Esophagus muscularis mucosa (tissue), 4 donors: ENCODE data around the gene ZBTB7B. TPM values are rescaled to one million over a fixed set of nuclear protein-coding genes. Genes with fewer than 3 reads are reported as not detected.

Source experiments
- DNase-seq: peaks from one replicate; pipeline ENCODE4 v3.0.0-alpha.2; 2017; ENCODE audit errors: extremely low spot score
- H3K27ac ChIP-seq, 4 donors: fragments of 200-600 bp; sonication (generic); replicated peaks in 1 of 4; 1 replicate in 3 of 4; 2 replicates in 1 of 4; pipeline ENCODE4 v1.5.1; 2016 to 2019; ENCODE audit warnings: mild to moderate bottlenecking in 1 of 4
- H3K27me3 ChIP-seq, 4 donors: fragments of 200-600 bp; sonication (generic); one replicate each; pipeline versions ENCODE4 v1.5.1 to v1.6.0; 2016 to 2019
- H3K36me3 ChIP-seq, 4 donors: fragments of 200-600 bp; sonication (generic); one replicate each; pipeline ENCODE4 v1.5.1; 2016 to 2019
- H3K4me1 ChIP-seq, 4 donors: fragments of 200-600 bp; sonication (generic); one replicate each; pipeline ENCODE4 v1.5.1; 2016 to 2019
- H3K4me3 ChIP-seq, 4 donors: fragments of 200-600 bp; sonication (generic); 1 replicate in 2 of 4; 2 replicates in 2 of 4; pipeline ENCODE4 v1.5.1; 2016 to 2019; ENCODE audit warnings: mild to moderate bottlenecking in 4 of 4, moderate library complexity in 1 of 4
- H3K9me3 ChIP-seq, 4 donors: fragments of 200-600 bp; sonication (generic); 1 replicate in 3 of 4; 2 replicates in 1 of 4; pipeline ENCODE4 v1.5.1; 2016 to 2019
- CTCF ChIP-seq, 3 experiments: fragments of 200-600 bp in 2 of 3; fragments of 450-650 bp in 1 of 3; sonication (generic) in 2 of 3; IDR thresholded peaks; one replicate each; pipeline ENCODE4 v1.5.1; 2017 to 2019; ENCODE audit warnings: antibody characterized with exemption in 3 of 3, mild to moderate bottlenecking in 2 of 3, moderate library complexity in 1 of 3
- EP300 ChIP-seq: sonication (generic); formaldehyde crosslinking; IDR thresholded peaks from one replicate; pipeline ENCODE4 v1.6.1; 2017; ENCODE audit warnings: antibody characterized with exemption
- POLR2A ChIP-seq: fragments of 450-650 bp; IDR thresholded peaks from one replicate; pipeline ENCODE4 v1.6.1; 2017; ENCODE audit warnings: antibody characterized with exemption, moderate library complexity, mild to moderate bottlenecking, low read depth
- POLR2AphosphoS5 ChIP-seq, 2 donors: sonication (generic); formaldehyde crosslinking; IDR thresholded peaks; one replicate each; pipeline ENCODE4 v1.6.1; 2017; ENCODE audit warnings: antibody characterized with exemption in 2 of 2
- WGBS: methylation state at CpG from one replicate; pipeline ENCODE4 v1.1.5; 2018; 5-methylcytosine and 5-hydroxymethylcytosine counted together
- intact Hi-C: fragments of 100-400 bp; cut with DNase I; formaldehyde crosslinking; loops from one replicate; pipeline ENCODE4 v1.15.1; 2023
- small RNA-seq, 3 donors: library from RNA; depleted of rRNA; stranded (forward); fragments of <200 nt; gene quantifications; one replicate each; pipeline ENCODE3, GENCODE V24; 2016
- total RNA-seq, 4 donors: library from RNA; depleted of rRNA; stranded (reverse); fragments of >200 nt; gene quantifications; one replicate each; pipeline versions ENCODE4 v1.1.0 to v1.2.1, GENCODE V29; 2016

Gene ZBTB7B
- total RNA-seq, 4 donors from 2014 or later: 50.0 to 68.9 (median 55.8) TPM

GRCh38 chr1:155064111-155064831, 61.7 kb downstream of the ZBTB7B start:
- peaks cover 37 to 46% (median 42%) of the 10 kb centered on the region in 4 donors for H3K4me1 ChIP-seq
- peaks cover 0 to 39% (median 27%) of the 10 kb centered on the region in 4 donors for H3K36me3 ChIP-seq
- peak overlapping the region; percentile 69 to 84 (median 80) for H3K27ac ChIP-seq
- intact Hi-C loops: loop anchor here (5.0 kb wide), 1 partner anchor 102 kb away; the partner anchor contains the start of gene PYGO2
- no peak for DNase-seq
- TF ChIP-seq POLR2A: no peak
- no peak for TF ChIP-seq CTCF (IDR thresholded peaks at IDR 0.05)
- no peak for TF ChIP-seq POLR2AphosphoS5 (IDR thresholded peaks at IDR 0.05)
- TF ChIP-seq EP300: no peak
- WGBS: 13% methylated on average over 10 of the region's 14 CpGs
- peak overlapping the region; percentile 65 to 89 (median 74) for H3K4me3 ChIP-seq
- no peaks in the 10 kb centered on the region for H3K9me3 ChIP-seq
- peaks cover 0 to 7% (median 0%) of the 10 kb centered on the region in 4 donors for H3K27me3 ChIP-seq

GRCh38 chr1:155064832-155065429, 62.3 kb downstream of the ZBTB7B start:
- no peak overlapping the region for H3K4me3 ChIP-seq
- intact Hi-C loops: loop anchor here (5.0 kb wide), 1 partner anchor 103 kb away; the partner anchor contains the start of gene PYGO2
- DNase-seq: no peak
- peaks cover 0 to 33% (median 21%) of the 10 kb centered on the region in 4 donors for H3K36me3 ChIP-seq
- peaks cover 0 to 7% (median 0%) of the 10 kb centered on the region in 4 donors for H3K27me3 ChIP-seq
- 78% methylated on average over 5 of the region's 5 CpGs for WGBS
- no peaks in the 10 kb centered on the region for H3K9me3 ChIP-seq
- peaks cover 38 to 49% (median 45%) of the 10 kb centered on the region in 4 donors for H3K4me1 ChIP-seq
- no peak for TF ChIP-seq POLR2A
- TF ChIP-seq CTCF (IDR thresholded peaks at IDR 0.05): no peak
- no peak for TF ChIP-seq EP300
- no peak for TF ChIP-seq POLR2AphosphoS5 (IDR thresholded peaks at IDR 0.05)
- no peak overlapping the region for H3K27ac ChIP-seq

- H3K36me3 ChIP-seq: peaks cover 0 to 16% (median 6%) of the 10 kb centered on the region in 4 donors
- no peak for DNase-seq
- WGBS: 78% methylated on average over 5 of the region's 8 CpGs
- peaks cover 43 to 55% (median 49%) of the 10 kb centered on the region in 4 donors for H3K4me1 ChIP-seq
- intact Hi-C loops: no loop called here
- no peaks in the 10 kb centered on the region for H3K9me3 ChIP-seq
- TF ChIP-seq POLR2AphosphoS5 (IDR thresholded peaks at IDR 0.05) (no peak), POLR2A (no peak), EP300 (no peak), CTCF (IDR thresholded peaks at IDR 0.05) (no peak)
- H3K27me3 ChIP-seq: peaks cover 0 to 5% (median 0%) of the 10 kb centered on the region in 4 donors
- H3K27ac ChIP-seq: no peak overlapping the region
- H3K4me3 ChIP-seq: no peak overlapping the region
Observed at GRCh38 chr1:155066777-155067176, 64.2 kb downstream of the ZBTB7B start.

Small RNA genes lying within 50 kb of the gene (small RNA-seq; reads per million reads assigned to genes)
- 0 reads per million in 3 donors for gene MIR4258

Other genes with a start within 250 kb of the ZBTB7B start
- gene KCNN3, start 132.5 kb upstream of the ZBTB7B start, total RNA-seq: 10 to 100 TPM in 3 of 4 donors, 1 to 10 TPM in 1; 3.6 to 17.0 (median 12.4) TPM
- gene PMVK, start 66.1 kb upstream of the ZBTB7B start, total RNA-seq: 10 to 100 TPM; 15.9 to 26.2 (median 20.0) TPM
- gene PBXIP1, start 46.7 kb upstream of the ZBTB7B start, total RNA-seq: 100 to 1,000 TPM; 192 to 309 (median 238) TPM
- 10 to 100 TPM; 20.2 to 35.3 (median 27.7) TPM for gene PYGO2, start 41.0 kb upstream of the ZBTB7B start, total RNA-seq
- gene SHC1, start 32.1 kb upstream of the ZBTB7B start, total RNA-seq: 100 to 1,000 TPM in 1 of 4 donors, 10 to 100 TPM in 3; 60.6 to 101 (median 93.4) TPM
- 10 to 100 TPM; 11.6 to 21.5 (median 18.8) TPM for gene CKS1B, start 28.1 kb upstream of the ZBTB7B start, total RNA-seq
- 10 to 100 TPM; 19.5 to 29.6 (median 23.0) TPM for gene FLAD1, start 19.5 kb upstream of the ZBTB7B start, total RNA-seq
- gene LENEP, start 9.2 kb upstream of the ZBTB7B start, total RNA-seq: not detected
- gene DCST2, start 31.0 kb downstream of the ZBTB7B start, total RNA-seq: under 1 TPM in 2 of 4 donors, not detected in 2; 0.11 to 0.19 TPM
- gene DCST1, start 31.0 kb downstream of the ZBTB7B start, total RNA-seq: under 1 TPM in 1 of 4 donors, not detected in 3; 0.42 TPM
- 100 to 1,000 TPM in 2 of 4 donors, 10 to 100 TPM in 2; 61.5 to 142 (median 115) TPM for gene ADAM15, start 48.5 kb downstream of the ZBTB7B start, total RNA-seq
- gene EFNA4, start 60.9 kb downstream of the ZBTB7B start, total RNA-seq: 1 to 10 TPM in 3 of 4 donors, under 1 TPM in 1; 0.83 to 4.5 (median 3.2) TPM
- 1 to 10 TPM in 2 of 4 donors, under 1 TPM in 1, not detected in 1; 0.91 to 1.7 (median 1.7) TPM for gene EFNA3, start 76.0 kb downstream of the ZBTB7B start, total RNA-seq
- gene EFNA1, start 125.1 kb downstream of the ZBTB7B start, total RNA-seq: 10 to 100 TPM; 11.2 to 37.3 (median 27.5) TPM
- gene SLC50A1, start 133.1 kb downstream of the ZBTB7B start, total RNA-seq: 10 to 100 TPM; 13.3 to 18.7 (median 15.2) TPM
- gene DPM3, start 137.7 kb downstream of the ZBTB7B start, total RNA-seq: 100 to 1,000 TPM in 2 of 4 donors, 10 to 100 TPM in 2; 54.5 to 176 (median 80.6) TPM
- 100 to 1,000 TPM in 2 of 4 donors, 10 to 100 TPM in 2; 76.0 to 146 (median 108) TPM for gene KRTCAP2, start 170.5 kb downstream of the ZBTB7B start, total RNA-seq
- 1 to 10 TPM in 1 of 4 donors, under 1 TPM in 2, not detected in 1; 0.13 to 1.7 (median 0.17) TPM for gene TRIM46, start 171.0 kb downstream of the ZBTB7B start, total RNA-seq
- 10 to 100 TPM; 16.2 to 37.4 (median 23.4) TPM for gene THBS3, start 205.1 kb downstream of the ZBTB7B start, total RNA-seq
- gene MTX1, start 205.9 kb downstream of the ZBTB7B start, total RNA-seq: 10 to 100 TPM; 34.1 to 52.8 (median 38.0) TPM